Activated naive CD4-positive, alpha-beta T cell treated with anti-CD3 and anti-CD28 coated beads for 36 hours (primary cell): Measurements from ENCODE around the gene SENP5. TPM values are rescaled to one million over a fixed set of nuclear protein-coding genes. Genes with fewer than 3 reads are reported as not detected.
"Not testable (repeated sequence)": the region's sequence is repeated elsewhere in the genome, so short reads cannot be mapped to it uniquely, and the experiment has no call there.

Source experiments
- CTCF ChIA-PET: fragments of 350-600 bp; sonication (Branson Sonifier 250); formaldehyde crosslinking; loops from one replicate; lab custom pipeline; 2021; ENCODE audit warnings: antibody characterized with exemption; lab: Charles Lee
- DNase-seq: peaks from one replicate; pipeline ENCODE4 v3.0.0-alpha.2; 2020
- H3K27ac Mint-ChIP-seq: one replicate; pipeline ENCODE4 v1.8.0; 2021; ENCODE audit warnings: mild to moderate bottlenecking, mixed read lengths
- H3K27me3 Mint-ChIP-seq: one replicate; pipeline ENCODE4 v1.8.0; 2021; ENCODE audit warnings: low read depth, mixed read lengths
- H3K36me3 Mint-ChIP-seq: one replicate; pipeline ENCODE4 v1.8.0; 2021; ENCODE audit warnings: low read depth, mixed read lengths
- H3K4me1 Mint-ChIP-seq: one replicate; pipeline ENCODE4 v1.8.0; 2021; ENCODE audit warnings: low read depth, mixed read lengths
- H3K4me3 Mint-ChIP-seq: one replicate; pipeline ENCODE4 v1.8.0; 2021; ENCODE audit warnings: mild to moderate bottlenecking, moderate library complexity, mixed read lengths
- H3K9me3 Mint-ChIP-seq: one replicate; pipeline ENCODE4 v1.8.0; 2021; ENCODE audit warnings: mixed read lengths
- intact Hi-C: fragments of 100-400 bp; cut with micrococcal nuclease; formaldehyde crosslinking; loops from one replicate; pipeline ENCODE4 v1.15.1; 2023
- total RNA-seq, 2 experiments: library from RNA; stranded (reverse); gene quantifications; one replicate each; pipeline ENCODE4 v1.2.3, GENCODE V29; 2021

SENP5 gene
- total RNA-seq, 2 experiments from 2014 or later = 24.1 to 24.4 TPM

- H3K27me3 Mint-ChIP-seq, H3K36me3 Mint-ChIP-seq, intact Hi-C loops, DNase-seq, H3K27ac Mint-ChIP-seq, H3K9me3 Mint-ChIP-seq, H3K4me1 Mint-ChIP-seq, H3K4me3 Mint-ChIP-seq: not testable (repeated sequence)
- CTCF ChIA-PET = interaction anchor here (0.6 kb wide), 1 partner anchor 12 kb away, joined by 3 read pairs; no protein-coding TSS in a partner anchor
Measured at GRCh38 chr3:196848375-196848774, 19.3 kb upstream of the SENP5 start.

- no peak overlapping the region for H3K27ac Mint-ChIP-seq
- CTCF ChIA-PET = no interaction called here
- H3K9me3 Mint-ChIP-seq = no peaks in the 10 kb centered on the region
- intact Hi-C loops = no loop called here
- H3K4me1 Mint-ChIP-seq = no peaks in the 10 kb centered on the region
- peaks cover 6% of the 10 kb centered on the region for H3K27me3 Mint-ChIP-seq
- no peak for DNase-seq
- H3K36me3 Mint-ChIP-seq = no peaks in the 10 kb centered on the region
- no peak overlapping the region for H3K4me3 Mint-ChIP-seq
Measured at GRCh38 chr3:196849180-196849741, 18.5 kb upstream of the SENP5 start.

DNA sequence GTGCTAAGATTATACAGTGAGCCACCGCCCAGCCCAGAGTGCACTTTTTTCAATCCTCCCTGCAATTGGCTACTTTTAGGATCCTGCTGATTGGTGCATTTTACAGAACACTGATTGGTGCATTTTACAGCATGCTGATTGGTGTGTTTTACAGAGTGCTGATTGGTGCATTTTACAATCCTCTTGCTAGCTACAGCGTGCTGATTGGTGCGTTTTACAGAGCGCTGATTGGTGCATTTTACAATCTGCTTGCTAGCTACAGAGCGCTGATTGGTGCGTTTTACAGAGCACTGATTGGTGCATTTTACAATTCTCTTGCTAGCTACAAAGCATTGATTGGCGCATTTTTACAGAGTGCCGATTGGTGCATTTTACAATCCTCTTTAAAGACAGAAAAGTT is 4.7 kb upstream of the SENP5 start:
- H3K4me3 Mint-ChIP-seq, H3K27ac Mint-ChIP-seq, H3K36me3 Mint-ChIP-seq, H3K4me1 Mint-ChIP-seq, H3K27me3 Mint-ChIP-seq, H3K9me3 Mint-ChIP-seq, DNase-seq, intact Hi-C loops: not testable (repeated sequence)
- CTCF ChIA-PET = interaction anchor here (0.9 kb wide), 1 partner anchor 19 kb away, joined by 3 read pairs; no protein-coding TSS in a partner anchor

GRCh38 chr3:196867155-196867506 is 589 bp upstream of the SENP5 start:
- Mint-ChIP-seq H3K4me1 (peaks cover 28% of the 10 kb centered on the region), H3K9me3 (peaks cover 8% of the 10 kb centered on the region), H3K36me3 (peaks cover 2% of the 10 kb centered on the region), H3K4me3 (peak overlapping the region; percentile 87), H3K27me3 (no peaks in the 10 kb centered on the region), H3K27ac (peak overlapping the region; percentile 91)
- intact Hi-C loops = loop anchor here (1.0 to 5.0 kb wide), 3 partner anchors 75 to 430 kb away; partner anchors contain the start of genes DLG1, FBXO45, NCBP2 and WDR53
- no peak for DNase-seq
- CTCF ChIA-PET = interaction anchor here (0.6 to 1.5 kb wide), 3 partner anchors 30 to 126 kb away, joined by 3 to 7 read pairs (median 3); partner anchors contain the start of gene NCBP2

DNA sequence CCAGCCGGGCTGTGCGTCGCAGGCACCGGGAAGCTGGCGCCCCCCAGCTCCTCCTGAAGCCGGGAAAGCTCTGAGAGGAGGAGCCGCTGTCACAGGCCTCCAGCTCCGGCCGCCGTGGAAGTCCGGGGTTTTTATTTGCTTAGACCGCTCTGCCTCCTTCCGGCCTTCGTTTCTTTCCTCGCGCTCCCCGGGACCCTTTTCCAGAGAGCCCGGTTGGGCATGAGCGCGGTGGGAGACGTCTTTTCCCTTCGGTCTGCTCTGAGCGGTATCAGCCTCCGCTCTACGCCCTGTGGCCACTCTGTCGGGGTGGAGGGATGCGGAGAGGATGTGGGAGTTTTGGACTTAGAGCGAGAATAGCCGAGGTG is 559 bp downstream of the SENP5 start:
- peaks cover 2% of the 10 kb centered on the region for H3K9me3 Mint-ChIP-seq
- CTCF ChIA-PET = interaction anchor here (1.1 kb wide), 1 partner anchor 70 kb away, joined by 4 read pairs; no protein-coding TSS in a partner anchor
- peaks cover 32% of the 10 kb centered on the region for H3K4me1 Mint-ChIP-seq
- H3K4me3 Mint-ChIP-seq = peak overlapping the region; percentile 97
- intact Hi-C loops = loop anchor here (5.0 kb wide), 1 partner anchor 429 kb away; the partner anchor contains the start of gene DLG1
- peak overlapping the region; percentile 86 for H3K27ac Mint-ChIP-seq
- peak; percentile 32 for DNase-seq
- peaks cover 2% of the 10 kb centered on the region for H3K36me3 Mint-ChIP-seq
- H3K27me3 Mint-ChIP-seq = no peaks in the 10 kb centered on the region

GRCh38 chr3:196872316-196872715 is 4.6 kb downstream of the SENP5 start:
- CTCF ChIA-PET = interaction anchor here (0.5 kb wide), 1 partner anchor 274 kb away, joined by 3 read pairs; no protein-coding TSS in a partner anchor
- intact Hi-C loops = no loop called here
- Mint-ChIP-seq H3K9me3 (no peaks in the 10 kb centered on the region), H3K4me3 (no peak overlapping the region), H3K27ac (no peak overlapping the region), H3K36me3 (peaks cover 2% of the 10 kb centered on the region), H3K4me1 (peaks cover 44% of the 10 kb centered on the region), H3K27me3 (no peaks in the 10 kb centered on the region)
- DNase-seq = no peak

GRCh38 chr3:196874511-196875094 is 6.9 kb downstream of the SENP5 start:
- H3K27me3 Mint-ChIP-seq, intact Hi-C loops, H3K4me3 Mint-ChIP-seq, H3K27ac Mint-ChIP-seq, H3K9me3 Mint-ChIP-seq, DNase-seq, H3K36me3 Mint-ChIP-seq: not testable (repeated sequence)
- H3K4me1 Mint-ChIP-seq = peaks cover 52% of the 10 kb centered on the region
- CTCF ChIA-PET = interaction anchor here (0.7 to 2.0 kb wide), 2 partner anchors 19 to 36 kb away, joined by 7 read pairs; no protein-coding TSS in a partner anchor

- intact Hi-C loops = no loop called here
- Mint-ChIP-seq H3K27ac (no peak overlapping the region), H3K4me3 (no peak overlapping the region), H3K4me1 (peaks cover 46% of the 10 kb centered on the region), H3K27me3 (no peaks in the 10 kb centered on the region), H3K36me3 (peaks cover 3% of the 10 kb centered on the region), H3K9me3 (no peaks in the 10 kb centered on the region)
- DNase-seq = no peak
- CTCF ChIA-PET = interaction anchor here (0.7 to 2.0 kb wide), 2 partner anchors 19 to 36 kb away, joined by 7 read pairs; no protein-coding TSS in a partner anchor
Measured at GRCh38 chr3:196875258-196875657, 7.5 kb downstream of the SENP5 start.

- intact Hi-C loops = no loop called here
- CTCF ChIA-PET = no interaction called here
- Mint-ChIP-seq H3K27ac (no peak overlapping the region), H3K9me3 (no peaks in the 10 kb centered on the region), H3K4me1 (peaks cover 37% of the 10 kb centered on the region), H3K4me3 (no peak overlapping the region), H3K27me3 (no peaks in the 10 kb centered on the region), H3K36me3 (peaks cover 6% of the 10 kb centered on the region)
- no peak for DNase-seq
Measured at GRCh38 chr3:196883361-196883760, 15.6 kb downstream of the SENP5 start.

DNA sequence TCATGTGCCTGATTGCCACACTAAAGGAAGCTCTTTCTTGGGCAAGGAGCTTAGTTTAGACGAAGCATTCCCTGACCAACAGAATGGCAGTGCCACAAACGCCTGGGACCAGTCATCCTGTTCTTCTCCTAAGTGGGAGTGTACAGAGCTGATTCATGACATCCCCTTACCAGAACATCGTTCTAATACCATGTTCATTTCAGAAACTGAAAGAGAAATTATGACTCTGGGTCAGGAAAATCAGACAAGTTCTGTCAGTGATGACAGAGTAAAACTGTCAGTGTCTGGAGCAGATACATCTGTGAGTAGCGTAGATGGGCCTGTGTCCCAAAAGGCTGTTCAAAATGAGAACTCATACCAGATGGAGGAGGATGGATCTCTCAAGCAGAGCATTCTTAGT is 18.4 kb downstream of the SENP5 start:
- no peaks in the 10 kb centered on the region for H3K9me3 Mint-ChIP-seq
- H3K4me1 Mint-ChIP-seq = peaks cover 37% of the 10 kb centered on the region
- H3K27ac Mint-ChIP-seq = peak overlapping the region; percentile 46
- DNase-seq = peak; percentile 18
- H3K27me3 Mint-ChIP-seq = no peaks in the 10 kb centered on the region
- intact Hi-C loops = no loop called here
- H3K36me3 Mint-ChIP-seq = peaks cover 8% of the 10 kb centered on the region
- CTCF ChIA-PET = interaction anchor here (0.7 to 1.1 kb wide), 3 partner anchors 12 to 143 kb away, joined by 3 to 4 read pairs (median 3); partner anchors contain the start of gene MELTF
- no peak overlapping the region for H3K4me3 Mint-ChIP-seq

GRCh38 chr3:196889844-196890708 is 22.4 kb downstream of the SENP5 start:
- no peaks in the 10 kb centered on the region for H3K27me3 Mint-ChIP-seq
- DNase-seq = no peak
- intact Hi-C loops = no loop called here
- H3K36me3 Mint-ChIP-seq = peaks cover 6% of the 10 kb centered on the region
- H3K27ac Mint-ChIP-seq = no peak overlapping the region
- no peak overlapping the region for H3K4me3 Mint-ChIP-seq
- CTCF ChIA-PET = no interaction called here
- peaks cover 28% of the 10 kb centered on the region for H3K4me1 Mint-ChIP-seq
- no peaks in the 10 kb centered on the region for H3K9me3 Mint-ChIP-seq
